ENCODE measurements around the gene MMP11.
A peak's percentile ranks its signal among the peaks of the same experiment; 100 is the strongest.

Gene MMP11

DNA sequence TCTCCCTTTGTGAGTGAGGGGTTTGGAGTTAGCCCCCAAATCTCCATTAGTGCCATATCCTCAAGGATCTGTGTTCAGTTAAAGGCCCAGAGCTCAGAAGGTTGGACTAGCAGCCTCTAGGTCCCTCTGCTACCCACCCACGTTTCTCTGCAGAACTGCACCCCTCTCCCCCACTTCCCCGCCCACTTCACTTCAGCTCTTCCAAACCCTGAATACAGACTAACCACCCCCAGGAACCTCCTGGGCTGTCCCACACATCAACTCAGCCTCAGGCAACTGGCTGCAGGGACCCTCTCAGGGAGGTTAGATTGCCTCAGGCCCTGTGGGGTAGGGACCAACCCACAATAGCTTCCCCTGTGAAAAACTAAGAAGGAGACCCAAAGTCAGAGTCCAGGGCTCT, 19.3 kb upstream of the MMP11 start:
- no peaks in the 10 kb centered on the region for H3K9me3 Mint-ChIP-seq
- H3K27ac Mint-ChIP-seq, result no peak overlapping the region
- H3K4me3 Mint-ChIP-seq, result no peak overlapping the region
- H3K36me3 Mint-ChIP-seq, result no peaks in the 10 kb centered on the region
- H3K27me3 Mint-ChIP-seq, result no peaks in the 10 kb centered on the region
- peaks cover 11% of the 10 kb centered on the region for H3K4me1 Mint-ChIP-seq

DNA sequence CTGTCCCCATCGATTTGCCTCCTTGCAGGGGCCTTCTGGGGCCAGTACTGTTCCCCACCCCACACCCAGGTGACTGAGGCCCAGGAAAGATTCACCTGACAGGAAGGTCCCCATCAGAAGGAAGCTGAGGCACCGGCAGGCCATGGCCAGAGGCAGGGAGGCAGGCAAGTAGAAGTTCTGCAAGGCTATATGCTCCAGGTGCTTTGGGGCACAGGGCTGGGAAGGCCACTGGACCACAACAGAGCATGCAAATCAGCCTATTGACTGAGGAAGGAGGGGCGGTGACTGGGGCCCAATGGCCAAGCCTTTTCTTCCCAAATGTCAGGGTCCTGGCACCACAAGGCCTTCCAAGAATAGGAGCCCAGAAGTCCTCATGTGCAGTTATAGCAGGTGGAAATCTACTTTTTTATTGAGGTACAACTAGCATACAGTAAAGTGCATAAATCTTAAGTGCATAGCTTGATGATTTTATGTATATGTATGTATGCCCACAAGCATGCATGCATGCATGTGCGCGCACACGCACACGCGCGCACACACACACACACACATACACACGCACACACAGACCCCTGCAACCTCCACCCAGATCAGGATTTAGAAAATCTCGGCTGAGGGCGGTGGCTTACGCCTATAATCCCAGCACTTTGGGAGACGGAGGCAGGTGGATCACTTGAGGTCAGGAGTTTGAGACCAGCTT, 18.3 kb upstream of the MMP11 start, which contains the start of gene VPREB3:
VPREB3 (minus strand) TSS at position 206 of the 700 bp plus-strand sequence; CDS start at position 144, 62 bp downstream.
- no peaks in the 10 kb centered on the region for H3K36me3 Mint-ChIP-seq
- H3K4me1 Mint-ChIP-seq, result peaks cover 11% of the 10 kb centered on the region
- no peak within 1 kb of the TSS for H3K4me3 Mint-ChIP-seq
- no peaks in the 10 kb centered on the region for H3K27me3 Mint-ChIP-seq
- H3K27ac Mint-ChIP-seq, result no peak within 1 kb of the TSS
- no peaks in the 10 kb centered on the region for H3K9me3 Mint-ChIP-seq

DNA sequence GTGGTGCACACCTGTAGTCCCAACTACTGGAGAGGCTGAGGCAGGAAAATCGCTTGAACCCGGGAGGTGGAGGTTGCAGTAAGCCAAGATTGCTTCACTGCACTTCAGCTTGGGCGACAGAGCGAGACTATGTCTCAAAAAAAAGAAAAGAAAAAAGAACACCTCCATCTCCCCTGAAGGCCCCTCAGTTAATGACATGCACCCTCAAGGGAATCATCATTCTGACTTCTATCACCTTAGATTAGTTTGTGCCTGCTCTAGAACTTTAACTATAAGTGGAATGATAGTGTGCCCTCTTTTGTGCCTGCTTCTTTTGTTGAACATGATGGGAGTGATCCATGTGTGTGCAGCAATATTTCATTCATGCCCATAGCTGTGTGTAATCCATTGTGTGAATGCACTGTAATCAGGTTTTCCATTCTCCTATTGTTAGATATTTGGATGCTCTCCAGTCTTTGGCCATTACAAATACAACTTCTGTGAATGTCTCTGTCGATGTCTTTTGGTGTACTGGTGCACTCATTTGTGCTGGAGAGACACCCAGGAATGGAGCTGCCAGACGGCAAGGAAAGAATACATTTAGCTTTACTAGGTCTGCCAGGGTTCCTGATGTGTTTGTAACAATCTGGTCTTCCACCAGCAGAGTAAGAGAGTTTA, 17.5 kb upstream of the MMP11 start:
- Mint-ChIP-seq H3K4me1 (peaks cover 6% of the 10 kb centered on the region), H3K4me3 (no peak overlapping the region), H3K9me3 (no peaks in the 10 kb centered on the region), H3K36me3 (no peaks in the 10 kb centered on the region), H3K27me3 (no peaks in the 10 kb centered on the region), H3K27ac (no peak overlapping the region)

DNA sequence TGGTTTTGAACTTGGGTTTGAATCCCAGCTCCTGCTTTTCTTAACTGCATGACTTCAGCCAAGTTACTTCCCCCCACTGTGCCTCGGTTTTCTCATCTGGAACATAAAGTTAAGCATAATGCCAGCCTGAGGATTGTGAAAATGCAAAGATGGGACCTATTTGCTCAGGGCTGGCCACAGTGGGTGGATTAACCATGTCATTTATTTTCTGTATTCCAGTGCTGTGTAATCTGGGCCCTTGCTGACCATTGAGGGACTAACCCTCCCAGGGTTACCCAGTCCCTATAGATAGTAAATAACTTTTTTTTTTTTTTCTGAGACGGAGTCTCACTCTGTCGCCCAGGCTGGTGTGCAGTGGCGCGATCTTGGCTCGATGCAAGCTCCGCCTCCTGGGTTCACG, 16.9 kb upstream of the MMP11 start:
- H3K4me1 Mint-ChIP-seq, result peaks cover 2% of the 10 kb centered on the region
- no peaks in the 10 kb centered on the region for H3K9me3 Mint-ChIP-seq
- H3K27me3 Mint-ChIP-seq, result no peaks in the 10 kb centered on the region
- H3K4me3 Mint-ChIP-seq, result no peak overlapping the region
- no peaks in the 10 kb centered on the region for H3K36me3 Mint-ChIP-seq
- no peak overlapping the region for H3K27ac Mint-ChIP-seq

DNA sequence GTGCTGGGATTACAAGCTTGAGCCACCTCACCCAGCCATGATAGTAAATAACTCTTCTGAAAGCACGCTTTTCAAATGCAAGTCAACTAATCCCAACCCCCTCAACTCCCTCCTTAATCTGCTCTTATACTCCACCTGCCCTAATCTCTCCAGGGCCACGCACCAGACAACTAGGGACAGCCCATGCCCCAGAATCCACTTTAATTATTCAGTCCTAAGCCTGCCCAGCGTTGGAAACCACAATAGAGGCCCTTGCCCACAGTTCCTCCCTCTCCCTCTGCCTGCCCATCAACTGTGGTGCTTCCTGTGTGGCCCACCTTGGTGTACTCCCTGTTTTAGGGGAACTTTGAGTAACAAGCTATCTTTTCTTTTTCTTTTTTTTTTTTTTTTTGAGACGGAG, 15.8 kb upstream of the MMP11 start:
- peaks cover 3% of the 10 kb centered on the region for H3K4me1 Mint-ChIP-seq
- H3K9me3 Mint-ChIP-seq, result no peaks in the 10 kb centered on the region
- no peaks in the 10 kb centered on the region for H3K27me3 Mint-ChIP-seq

DNA sequence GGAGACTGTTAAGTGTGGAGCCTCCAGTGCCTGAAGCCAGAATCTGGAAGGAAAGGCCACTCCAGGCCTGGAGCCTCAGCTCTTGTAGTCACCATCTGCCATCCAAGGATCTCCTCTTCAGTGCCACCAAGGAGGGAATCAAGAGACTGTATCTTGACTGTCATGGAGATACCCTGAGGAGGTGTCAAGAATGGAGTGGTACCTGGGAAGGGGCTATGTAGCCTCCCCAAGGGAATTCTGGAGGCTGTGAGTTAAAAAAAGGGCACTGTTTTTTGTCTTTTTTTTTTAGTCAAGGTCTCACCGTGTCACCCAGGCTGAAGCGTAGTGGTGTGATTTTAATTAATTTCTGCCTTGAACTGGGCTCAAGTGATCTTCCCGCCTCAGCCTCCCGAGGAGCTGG, 13.1 kb upstream of the MMP11 start:
- Mint-ChIP-seq H3K36me3 (no peaks in the 10 kb centered on the region), H3K4me1 (peaks cover 21% of the 10 kb centered on the region), H3K4me3 (no peak overlapping the region), H3K9me3 (no peaks in the 10 kb centered on the region), H3K27ac (no peak overlapping the region), H3K27me3 (no peaks in the 10 kb centered on the region)

More for the DNA sequence above, 15.8 kb upstream of the MMP11 start:
- H3K4me3 Mint-ChIP-seq, result no peak overlapping the region
- no peaks in the 10 kb centered on the region for H3K36me3 Mint-ChIP-seq
- no peak overlapping the region for H3K27ac Mint-ChIP-seq

DNA sequence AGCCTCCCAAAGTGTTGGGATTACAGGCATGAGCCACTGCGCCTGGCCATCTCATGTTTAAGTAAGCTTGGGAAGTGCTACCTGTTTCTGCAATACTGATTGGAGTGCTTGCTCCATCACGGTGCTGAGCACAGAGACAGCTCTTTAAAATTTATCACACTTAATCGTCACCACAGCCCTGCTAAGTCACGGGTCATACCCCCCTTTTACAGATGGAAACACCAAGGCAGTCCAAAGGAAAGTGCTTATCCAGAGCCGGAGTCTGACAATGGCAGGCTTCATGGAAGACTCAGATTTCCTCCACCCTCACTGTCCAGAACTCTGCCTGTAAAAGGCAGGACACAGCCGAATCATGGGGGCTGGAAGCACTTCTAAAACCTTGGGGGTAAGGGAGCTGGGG, 12.6 kb upstream of the MMP11 start:
- Mint-ChIP-seq H3K9me3 (no peaks in the 10 kb centered on the region), H3K27ac (peak overlapping the region; percentile 42), H3K27me3 (no peaks in the 10 kb centered on the region), H3K4me1 (peaks cover 26% of the 10 kb centered on the region), H3K36me3 (no peaks in the 10 kb centered on the region), H3K4me3 (no peak overlapping the region)

DNA sequence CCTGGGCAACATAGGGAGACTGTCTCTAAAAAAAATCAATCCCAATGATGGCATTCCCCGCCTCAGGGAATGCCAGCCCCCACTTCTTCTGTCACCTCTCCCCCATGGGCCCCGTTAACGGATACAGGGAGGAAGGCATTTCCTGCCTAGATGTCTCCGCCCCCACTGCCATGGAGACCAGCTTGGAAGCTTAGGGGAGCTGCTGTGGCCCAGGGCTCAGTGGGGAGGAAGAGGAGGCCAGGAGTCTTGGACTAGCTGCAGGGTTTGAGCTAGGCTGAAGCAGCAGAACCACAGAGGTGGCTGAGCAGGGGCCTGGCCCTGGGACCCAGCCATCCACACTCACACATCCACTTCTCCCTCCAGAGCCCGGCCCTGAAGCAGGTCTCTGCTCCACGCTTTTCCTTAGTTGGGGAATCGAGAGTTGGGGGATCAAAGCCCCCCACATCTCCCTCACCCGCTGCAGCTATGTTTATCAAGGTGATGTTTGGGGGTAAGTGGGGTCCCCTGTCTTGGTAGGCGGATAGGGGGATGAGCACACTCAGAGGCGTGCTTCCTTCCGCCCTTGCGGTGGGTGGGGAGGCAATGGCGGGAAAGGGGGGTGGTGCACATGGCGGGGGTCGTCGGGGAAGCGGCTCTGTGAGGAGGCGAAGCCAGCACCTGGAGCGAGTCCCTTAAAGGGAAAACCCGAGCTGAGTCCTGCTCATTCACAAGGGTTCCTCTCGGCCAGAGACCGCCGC, 9.6 kb upstream of the MMP11 start, which contains the start of gene C22orf15:
C22orf15 (plus strand) TSS at position 149 of the 737 bp plus-strand sequence; CDS start at position 466, 317 bp downstream.
- no peaks in the 10 kb centered on the region for H3K27me3 Mint-ChIP-seq
- H3K4me1 Mint-ChIP-seq, result peaks cover 42% of the 10 kb centered on the region
- H3K36me3 Mint-ChIP-seq, result no peaks in the 10 kb centered on the region

DNA sequence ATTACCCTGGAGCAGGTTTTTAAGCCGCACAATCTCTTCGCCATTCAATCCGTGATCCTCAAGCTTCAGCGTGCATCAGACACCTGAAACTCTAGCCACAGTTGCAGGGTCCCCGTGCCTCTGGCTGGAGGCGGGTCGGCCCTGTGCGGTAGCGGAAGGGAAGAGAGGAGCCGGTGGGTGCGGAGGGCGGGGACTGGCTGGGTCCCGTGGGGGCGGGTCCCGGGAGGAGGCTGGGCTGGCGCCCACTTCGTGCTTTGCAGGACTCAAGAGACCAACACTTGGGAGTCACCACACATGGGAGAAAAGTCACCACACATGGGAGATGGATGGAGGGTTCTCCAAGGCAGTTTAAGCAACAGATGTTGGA, 9.1 kb upstream of the MMP11 start:
- no peak overlapping the region for H3K27ac Mint-ChIP-seq
- no peaks in the 10 kb centered on the region for H3K36me3 Mint-ChIP-seq
- H3K4me1 Mint-ChIP-seq, result peaks cover 42% of the 10 kb centered on the region
- no peaks in the 10 kb centered on the region for H3K9me3 Mint-ChIP-seq
- H3K27me3 Mint-ChIP-seq, result no peaks in the 10 kb centered on the region
- peak overlapping the region; percentile 78 for H3K4me3 Mint-ChIP-seq

More for the DNA sequence above, 9.6 kb upstream of the MMP11 start, which contains the start of gene C22orf15:
- Mint-ChIP-seq H3K27ac (peak within 1 kb of the TSS; percentile 17), H3K9me3 (no peaks in the 10 kb centered on the region), H3K4me3 (peak within 1 kb of the TSS; percentile 78)

DNA sequence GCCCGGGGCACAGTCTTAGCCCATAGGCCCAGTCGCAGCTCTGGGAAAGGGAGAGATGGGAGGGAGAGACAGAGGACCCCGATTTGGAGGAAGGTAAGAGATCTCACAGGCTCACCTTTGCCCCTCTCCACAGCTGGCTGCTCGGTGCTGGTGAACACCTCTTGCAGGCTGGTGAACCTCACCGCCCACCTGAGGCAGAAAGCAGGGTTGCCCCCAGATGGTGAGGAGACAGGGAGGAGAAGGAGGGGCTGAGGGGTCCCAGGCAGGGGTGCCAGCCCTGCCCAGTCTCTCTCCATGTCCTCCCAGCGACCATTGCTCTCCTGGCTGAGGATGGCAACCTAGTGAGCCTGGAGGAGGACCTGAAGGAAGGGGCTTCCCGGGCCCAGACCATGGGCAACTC, 8.7 kb upstream of the MMP11 start:
- H3K9me3 Mint-ChIP-seq, result no peaks in the 10 kb centered on the region
- H3K4me1 Mint-ChIP-seq, result peaks cover 42% of the 10 kb centered on the region
- H3K4me3 Mint-ChIP-seq, result peak overlapping the region; percentile 78
- H3K27me3 Mint-ChIP-seq, result no peaks in the 10 kb centered on the region
- no peak overlapping the region for H3K27ac Mint-ChIP-seq
- no peaks in the 10 kb centered on the region for H3K36me3 Mint-ChIP-seq

DNA sequence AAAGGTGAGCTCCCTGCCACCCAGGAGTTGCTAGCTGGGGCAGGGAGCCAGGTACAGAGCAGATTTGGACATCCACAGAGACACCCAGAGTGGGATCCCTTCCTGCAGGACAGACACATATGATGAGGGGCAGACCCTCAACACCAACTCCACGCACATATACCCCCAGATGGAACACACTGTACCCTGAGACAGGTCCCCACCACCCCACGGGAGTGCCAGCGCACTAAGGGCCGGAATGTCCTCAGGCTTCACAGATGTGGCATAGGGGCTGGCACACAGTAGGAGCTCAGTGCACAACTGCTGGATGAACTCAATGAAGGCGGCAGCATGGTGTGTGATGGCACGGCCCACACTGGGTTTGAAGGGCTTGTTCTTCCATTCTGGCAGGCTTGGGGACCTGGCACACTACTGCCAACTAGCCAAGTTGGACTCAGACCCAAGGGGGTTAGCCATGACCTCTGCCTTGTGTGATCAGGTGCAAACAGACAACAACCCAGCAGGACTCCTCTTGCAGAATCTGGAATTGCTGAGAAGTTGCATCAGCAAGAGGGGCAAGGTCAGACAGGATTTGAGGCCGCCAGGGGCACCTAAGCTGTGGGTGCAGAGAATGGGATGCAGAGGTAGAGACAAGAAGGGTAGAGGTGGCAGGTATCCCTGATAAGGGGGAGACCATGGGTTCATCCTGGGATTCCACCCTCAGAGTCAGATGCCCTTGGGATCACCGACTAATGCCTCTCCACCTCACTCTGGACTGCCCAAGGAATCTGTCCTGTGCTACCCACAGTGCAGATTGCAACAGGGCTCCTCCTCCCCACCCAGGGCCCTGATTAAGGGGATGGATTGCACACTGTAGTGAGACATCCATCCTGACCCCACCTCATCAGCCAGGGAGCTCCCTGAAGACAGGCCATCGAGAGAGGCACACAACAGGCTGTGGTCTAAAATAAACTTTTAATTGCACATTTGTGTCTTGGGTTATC, 7.5 kb upstream of the MMP11 start:
- H3K27ac Mint-ChIP-seq, result peak overlapping the region; percentile 77
- peak overlapping the region; percentile 59 for H3K4me3 Mint-ChIP-seq
- no peaks in the 10 kb centered on the region for H3K36me3 Mint-ChIP-seq
- no peaks in the 10 kb centered on the region for H3K27me3 Mint-ChIP-seq
- no peaks in the 10 kb centered on the region for H3K9me3 Mint-ChIP-seq
- peaks cover 44% of the 10 kb centered on the region for H3K4me1 Mint-ChIP-seq

DNA sequence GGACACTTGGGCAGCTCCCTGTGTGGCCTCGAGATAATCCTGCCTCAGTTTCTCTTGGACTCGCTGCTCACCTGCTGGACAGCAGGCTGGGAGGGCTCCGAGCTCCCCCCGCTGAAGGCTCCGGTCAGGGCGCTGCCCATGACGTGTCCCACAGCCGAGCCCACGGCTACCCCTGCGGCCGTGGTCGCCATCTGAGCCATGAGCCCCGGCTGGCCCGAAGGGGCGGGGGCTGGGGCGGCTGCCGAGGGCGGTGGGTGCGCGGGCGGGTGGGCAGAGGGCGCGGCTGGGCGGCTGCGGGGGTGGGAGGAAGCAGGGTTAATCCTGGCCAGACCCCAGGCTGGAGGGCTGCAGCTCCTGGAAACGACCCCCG, 5.4 kb upstream of the MMP11 start:
- no peaks in the 10 kb centered on the region for H3K27me3 Mint-ChIP-seq
- H3K4me3 Mint-ChIP-seq, result peak overlapping the region; percentile 72
- no peaks in the 10 kb centered on the region for H3K36me3 Mint-ChIP-seq
- no peak overlapping the region for H3K27ac Mint-ChIP-seq
- H3K4me1 Mint-ChIP-seq, result peaks cover 50% of the 10 kb centered on the region
- no peaks in the 10 kb centered on the region for H3K9me3 Mint-ChIP-seq

DNA sequence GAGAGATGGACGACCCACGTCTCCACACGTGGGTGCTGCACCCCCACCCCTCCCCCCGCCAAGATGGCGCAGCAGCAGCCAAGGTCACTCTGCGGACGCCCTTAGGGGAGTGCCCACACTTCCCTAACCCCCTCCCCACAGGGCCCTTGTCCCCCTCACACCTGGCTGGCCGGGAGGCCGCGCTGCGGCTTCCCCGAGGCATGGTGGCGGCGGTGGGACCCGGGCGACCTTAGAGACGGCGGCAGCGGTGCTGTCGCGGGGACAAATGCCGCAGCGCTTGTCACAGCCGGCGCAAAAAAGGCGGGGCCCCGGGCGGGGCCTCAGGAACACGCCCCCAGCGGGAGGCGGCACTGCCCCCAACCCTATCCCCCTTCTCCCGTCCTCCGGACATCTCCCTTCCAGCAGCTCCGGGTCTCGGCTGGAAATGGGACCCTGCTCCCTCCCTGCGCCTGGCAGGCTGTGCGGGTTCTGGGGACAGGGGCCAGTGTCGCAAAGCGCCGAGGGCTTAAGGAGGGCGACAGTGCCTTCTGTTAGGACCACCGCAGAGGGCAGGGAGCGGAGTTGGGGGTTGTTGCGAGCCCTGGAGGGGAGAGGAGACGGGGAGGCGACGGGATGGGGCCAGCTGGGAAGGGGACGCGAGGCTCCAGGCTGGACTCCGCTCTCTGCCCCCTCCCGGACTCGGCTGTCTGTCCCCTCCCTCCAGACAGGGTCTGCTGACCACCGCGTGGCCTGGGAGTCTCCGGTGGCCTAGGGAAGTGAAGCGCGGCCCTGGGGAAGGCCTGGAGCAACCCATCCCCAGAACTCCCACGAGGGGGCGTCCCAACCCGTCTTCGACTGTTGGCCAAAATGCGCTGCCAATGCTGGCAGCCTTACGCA, 4.7 kb upstream of the MMP11 start, which contains the start of gene CHCHD10:
CHCHD10 (minus strand) TSS at position 300 of the 876 bp plus-strand sequence; CDS start at position 202, 98 bp downstream.
- Mint-ChIP-seq H3K36me3 (no peaks in the 10 kb centered on the region), H3K27ac (peak within 1 kb of the TSS; percentile 79), H3K27me3 (no peaks in the 10 kb centered on the region), H3K4me3 (peak within 1 kb of the TSS; percentile 86), H3K4me1 (peaks cover 45% of the 10 kb centered on the region), H3K9me3 (no peaks in the 10 kb centered on the region)

DNA sequence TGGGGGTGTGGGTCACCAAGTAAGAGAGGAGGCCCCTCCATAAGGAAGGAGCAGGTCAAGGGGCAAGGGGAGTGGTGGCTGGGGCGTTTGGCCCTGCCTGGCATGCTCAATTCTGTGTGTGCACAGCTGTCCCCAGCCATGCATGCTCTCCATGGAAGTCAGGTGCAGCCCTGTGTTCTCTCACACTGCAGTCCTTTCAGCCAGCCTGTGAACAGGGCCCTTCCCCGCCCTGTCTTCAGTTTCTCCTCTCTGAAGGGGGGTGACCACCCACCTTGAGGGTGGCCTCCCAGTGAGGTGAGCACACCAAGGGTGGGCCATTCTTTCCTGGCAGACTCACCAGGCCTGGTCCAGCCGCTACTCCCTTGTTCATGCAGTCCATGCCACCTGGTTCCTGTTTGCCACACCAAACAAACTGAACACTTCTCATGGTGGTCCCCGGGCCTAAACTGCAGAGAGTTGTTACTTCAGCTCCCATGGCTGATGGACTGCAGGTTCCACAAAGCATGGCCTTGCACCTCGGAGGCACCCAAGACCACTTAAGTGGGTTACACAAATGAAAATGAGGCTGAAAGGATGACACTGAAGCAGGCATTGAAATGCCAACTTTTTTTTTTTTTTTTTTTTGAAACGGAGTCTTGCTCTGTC, 3.2 kb upstream of the MMP11 start:
- Mint-ChIP-seq H3K27ac (no peak overlapping the region), H3K4me1 (peaks cover 40% of the 10 kb centered on the region), H3K27me3 (no peaks in the 10 kb centered on the region), H3K4me3 (peak overlapping the region; percentile 42), H3K36me3 (no peaks in the 10 kb centered on the region), H3K9me3 (no peaks in the 10 kb centered on the region)
